Esophagus muscularis mucosa (tissue), 4 donors: ENCODE measurements around the gene ZNF592. TPM values are rescaled to one million over a fixed set of nuclear protein-coding genes. Genes with fewer than 3 reads are reported as not detected.

Experiments used
- DNase-seq: peaks from one replicate; pipeline ENCODE4 v3.0.0-alpha.2; 2017; ENCODE audit errors: extremely low spot score
- H3K27ac ChIP-seq, 4 donors: fragments of 200-600 bp; sonication (generic); replicated peaks in 1 of 4; 1 replicate in 3 of 4; 2 replicates in 1 of 4; pipeline ENCODE4 v1.5.1; 2016 to 2019; ENCODE audit warnings: mild to moderate bottlenecking in 1 of 4
- H3K27me3 ChIP-seq, 4 donors: fragments of 200-600 bp; sonication (generic); one replicate each; pipeline versions ENCODE4 v1.5.1 to v1.6.0; 2016 to 2019
- H3K36me3 ChIP-seq, 4 donors: fragments of 200-600 bp; sonication (generic); one replicate each; pipeline ENCODE4 v1.5.1; 2016 to 2019
- H3K4me1 ChIP-seq, 4 donors: fragments of 200-600 bp; sonication (generic); one replicate each; pipeline ENCODE4 v1.5.1; 2016 to 2019
- H3K4me3 ChIP-seq, 4 donors: fragments of 200-600 bp; sonication (generic); 1 replicate in 2 of 4; 2 replicates in 2 of 4; pipeline ENCODE4 v1.5.1; 2016 to 2019; ENCODE audit warnings: mild to moderate bottlenecking in 4 of 4, moderate library complexity in 1 of 4
- H3K9me3 ChIP-seq, 4 donors: fragments of 200-600 bp; sonication (generic); 1 replicate in 3 of 4; 2 replicates in 1 of 4; pipeline ENCODE4 v1.5.1; 2016 to 2019
- CTCF ChIP-seq, 3 experiments: fragments of 200-600 bp in 2 of 3; fragments of 450-650 bp in 1 of 3; sonication (generic) in 2 of 3; IDR thresholded peaks; one replicate each; pipeline ENCODE4 v1.5.1; 2017 to 2019; ENCODE audit warnings: antibody characterized with exemption in 3 of 3, mild to moderate bottlenecking in 2 of 3, moderate library complexity in 1 of 3
- EP300 ChIP-seq: sonication (generic); formaldehyde crosslinking; IDR thresholded peaks from one replicate; pipeline ENCODE4 v1.6.1; 2017; ENCODE audit warnings: antibody characterized with exemption
- POLR2A ChIP-seq: fragments of 450-650 bp; IDR thresholded peaks from one replicate; pipeline ENCODE4 v1.6.1; 2017; ENCODE audit warnings: antibody characterized with exemption, moderate library complexity, mild to moderate bottlenecking, low read depth
- POLR2AphosphoS5 ChIP-seq, 2 donors: sonication (generic); formaldehyde crosslinking; IDR thresholded peaks; one replicate each; pipeline ENCODE4 v1.6.1; 2017; ENCODE audit warnings: antibody characterized with exemption in 2 of 2
- WGBS: methylation state at CpG from one replicate; pipeline ENCODE4 v1.1.5; 2018; 5-methylcytosine and 5-hydroxymethylcytosine counted together
- intact Hi-C: fragments of 100-400 bp; cut with DNase I; formaldehyde crosslinking; loops from one replicate; pipeline ENCODE4 v1.15.1; 2023
- total RNA-seq, 4 donors: library from RNA; depleted of rRNA; stranded (reverse); fragments of >200 nt; gene quantifications; one replicate each; pipeline versions ENCODE4 v1.1.0 to v1.2.1, GENCODE V29; 2016

Gene ZNF592
- total RNA-seq, 4 donors from 2014 or later: 13.8 to 22.3 (median 20.2) TPM

GRCh38 chr15:84714821-84715220 is 33.6 kb upstream of the ZNF592 start:
- Histone ChIP-seq H3K27me3 (no peaks in the 10 kb centered on the region), H3K36me3 (peaks cover under 1 to 20% (median 16%) of the 10 kb centered on the region in 4 donors), H3K4me3 (peak overlapping the region; percentile 67 to 97 (median 84)), H3K27ac (peak overlapping the region; percentile 86 to 95 (median 92)), H3K9me3 (no peaks in the 10 kb centered on the region), H3K4me1 (peaks cover 28 to 53% (median 31%) of the 10 kb centered on the region in 4 donors)
- TF ChIP-seq POLR2A (no peak), CTCF (IDR thresholded peaks at IDR 0.05) (no peak), EP300 (no peak), POLR2AphosphoS5 (IDR thresholded peaks at IDR 0.05) (no peak)
- 61% methylated on average over 3 of the region's 3 CpGs for WGBS
- DNase-seq: no peak
- intact Hi-C loops: loop anchor here (5.0 kb wide), 1 partner anchor 58 kb away; the partner anchor contains the start of gene NMB

GRCh38 chr15:84715441-84716035 is 32.9 kb upstream of the ZNF592 start:
- no peaks in the 10 kb centered on the region for H3K9me3 ChIP-seq
- intact Hi-C loops: loop anchor here (5.0 kb wide), 1 partner anchor 58 kb away; the partner anchor contains the start of gene NMB
- no peak for DNase-seq

GRCh38 chr15:84716036-84716732 is 32.2 kb upstream of the ZNF592 start, which contains the start of gene SEC11A:
Gene SEC11A, minus strand, starts transcription at chr15:84716139. Its CDS starts 64 bp downstream, at chr15:84716075.
- Histone ChIP-seq H3K27ac (peak within 1 kb of the TSS; percentile 86 to 95 (median 92)), H3K4me1 (peaks cover 28 to 47% (median 31%) of the 10 kb centered on the region in 4 donors), H3K4me3 (peak within 1 kb of the TSS; percentile 67 to 97 (median 84)), H3K27me3 (no peaks in the 10 kb centered on the region), H3K36me3 (peaks cover 0 to 7% (median 4%) of the 10 kb centered on the region in 4 donors), H3K9me3 (no peaks in the 10 kb centered on the region)
- no peak for TF ChIP-seq CTCF (IDR thresholded peaks at IDR 0.05)
- no peak for TF ChIP-seq EP300
- TF ChIP-seq POLR2AphosphoS5 (IDR thresholded peaks at IDR 0.05): peak; percentile 79 to 94
- peak; percentile 49 for TF ChIP-seq POLR2A
- WGBS: 0% methylated on average over 23 of the region's 57 CpGs
- intact Hi-C loops: loop anchor here (5.0 kb wide), 1 partner anchor 59 kb away; the partner anchor contains the start of gene NMB
- peak; percentile 98 for DNase-seq

More at GRCh38 chr15:84715441-84716035, 32.9 kb upstream of the ZNF592 start:
- peaks cover 28 to 53% (median 31%) of the 10 kb centered on the region in 4 donors for H3K4me1 ChIP-seq
- no peaks in the 10 kb centered on the region for H3K27me3 ChIP-seq
- no peak for TF ChIP-seq EP300
- no peak for TF ChIP-seq POLR2A
- TF ChIP-seq CTCF (IDR thresholded peaks at IDR 0.05): no peak
- TF ChIP-seq POLR2AphosphoS5 (IDR thresholded peaks at IDR 0.05): no peak
- peak overlapping the region; percentile 86 to 95 (median 92) for H3K27ac ChIP-seq
- H3K36me3 ChIP-seq: peaks cover 0 to 13% (median 11%) of the 10 kb centered on the region in 4 donors
- peak overlapping the region; percentile 67 to 97 (median 84) for H3K4me3 ChIP-seq
- 1% methylated on average over 27 of the region's 36 CpGs for WGBS

- Histone ChIP-seq H3K36me3 (no peaks in the 10 kb centered on the region), H3K9me3 (no peaks in the 10 kb centered on the region), H3K27me3 (no peaks in the 10 kb centered on the region), H3K4me3 (no peak overlapping the region), H3K27ac (no peak overlapping the region), H3K4me1 (peaks cover 10 to 23% (median 18%) of the 10 kb centered on the region in 4 donors)
- WGBS: 74% methylated on average over 2 of the region's 2 CpGs
- no peak for TF ChIP-seq EP300
- TF ChIP-seq POLR2A: no peak
- no peak for TF ChIP-seq POLR2AphosphoS5 (IDR thresholded peaks at IDR 0.05)
- no peak for TF ChIP-seq CTCF (IDR thresholded peaks at IDR 0.05)
- DNase-seq: no peak
- intact Hi-C loops: no loop called here
Observed at GRCh38 chr15:84721371-84721770, 27.0 kb upstream of the ZNF592 start.
